ENCODE measurements around the gene LRRN2.

Gene LRRN2

DNA sequence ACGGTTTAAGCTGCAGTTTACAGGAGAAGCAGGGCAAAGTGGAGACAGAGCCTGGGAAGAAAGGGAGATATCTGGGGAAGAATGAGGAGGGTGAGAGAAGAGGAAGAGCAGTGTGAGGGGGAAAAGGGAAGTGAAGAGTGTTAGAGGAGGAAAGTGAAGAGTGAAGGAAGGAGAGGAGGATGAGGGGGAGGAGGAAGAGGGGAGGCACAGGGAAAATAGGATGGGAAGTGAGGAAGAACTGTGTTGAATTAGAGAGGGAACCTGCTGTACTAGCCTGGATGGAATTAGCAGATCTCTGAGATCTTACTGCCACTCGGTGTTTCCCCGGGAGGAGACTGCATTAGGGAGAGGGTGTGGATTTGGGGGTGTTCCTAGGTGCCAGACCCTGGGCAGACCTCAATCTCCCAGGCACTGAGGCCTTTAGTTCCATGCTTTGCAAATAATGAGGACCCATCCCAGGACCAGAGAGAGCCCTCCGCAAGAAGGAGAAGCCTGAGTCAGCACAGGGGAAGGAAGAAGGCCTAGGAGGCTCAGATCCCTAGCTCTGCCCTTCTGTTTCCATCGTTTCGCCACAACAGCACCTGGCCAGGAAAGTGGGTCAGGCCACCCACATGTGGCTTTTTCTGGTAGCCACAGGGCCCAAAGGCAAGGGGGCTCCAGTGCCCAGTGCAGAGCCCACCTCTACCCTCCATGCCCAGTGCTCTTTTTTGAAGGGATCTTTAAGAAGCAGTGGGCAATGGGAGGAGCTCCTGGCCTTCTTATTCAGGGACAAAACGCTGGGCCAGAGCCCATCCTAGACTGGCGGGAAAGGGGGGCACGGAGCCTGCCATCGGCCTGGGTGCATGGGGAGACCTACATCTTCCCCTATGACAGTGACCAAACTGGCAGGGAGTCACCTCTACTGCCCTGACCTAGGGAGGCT is 2.0 kb downstream of the LRRN2 start:
- no peak for DNase-seq (ENCODE audit: low read depth)
- TF ChIP-seq, protein P1, sequence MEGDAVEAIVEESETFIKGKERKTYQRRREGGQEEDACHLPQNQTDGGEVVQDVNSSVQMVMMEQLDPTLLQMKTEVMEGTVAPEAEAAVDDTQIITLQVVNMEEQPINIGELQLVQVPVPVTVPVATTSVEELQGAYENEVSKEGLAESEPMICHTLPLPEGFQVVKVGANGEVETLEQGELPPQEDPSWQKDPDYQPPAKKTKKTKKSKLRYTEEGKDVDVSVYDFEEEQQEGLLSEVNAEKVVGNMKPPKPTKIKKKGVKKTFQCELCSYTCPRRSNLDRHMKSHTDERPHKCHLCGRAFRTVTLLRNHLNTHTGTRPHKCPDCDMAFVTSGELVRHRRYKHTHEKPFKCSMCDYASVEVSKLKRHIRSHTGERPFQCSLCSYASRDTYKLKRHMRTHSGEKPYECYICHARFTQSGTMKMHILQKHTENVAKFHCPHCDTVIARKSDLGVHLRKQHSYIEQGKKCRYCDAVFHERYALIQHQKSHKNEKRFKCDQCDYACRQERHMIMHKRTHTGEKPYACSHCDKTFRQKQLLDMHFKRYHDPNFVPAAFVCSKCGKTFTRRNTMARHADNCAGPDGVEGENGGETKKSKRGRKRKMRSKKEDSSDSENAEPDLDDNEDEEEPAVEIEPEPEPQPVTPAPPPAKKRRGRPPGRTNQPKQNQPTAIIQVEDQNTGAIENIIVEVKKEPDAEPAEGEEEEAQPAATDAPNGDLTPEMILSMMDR (IDR thresholded peaks at IDR 0.05; ENCODE audit: control insufficient read depth, insufficient read depth, low read depth, low read length, missing control alignments) = no peak
- H3K4me3 ChIP-seq (ENCODE audit: control insufficient read depth, low read depth, low read length) = no peak overlapping the region

DNA sequence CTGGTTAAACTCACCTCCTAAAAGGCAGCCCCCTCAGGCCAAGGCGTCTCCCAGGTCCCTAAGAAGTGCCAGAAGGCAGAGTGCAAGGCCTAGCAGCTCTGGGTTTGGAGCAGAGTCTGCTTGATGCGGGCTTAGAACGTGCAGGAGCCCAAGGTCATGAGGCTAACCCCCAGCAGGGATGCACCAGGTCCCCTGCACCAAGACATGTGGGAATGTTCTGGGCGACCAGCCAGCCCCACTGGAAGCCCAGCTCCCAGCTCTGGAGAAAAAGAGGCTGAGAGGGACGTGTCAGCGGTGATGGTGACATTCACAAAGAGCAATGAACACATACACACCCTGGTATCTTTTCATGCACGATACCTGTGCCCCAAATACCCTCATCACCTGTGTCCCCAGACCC is 5.1 kb downstream of the LRRN2 start:
- DNase-seq (ENCODE audit: low read depth) = no peak
- H3K4me3 ChIP-seq (ENCODE audit: control insufficient read depth, low read depth, low read length) = no peak overlapping the region
- TF ChIP-seq, protein P1 (IDR thresholded peaks at IDR 0.05; ENCODE audit: control insufficient read depth, insufficient read depth, low read depth, low read length, missing control alignments) = no peak

DNA sequence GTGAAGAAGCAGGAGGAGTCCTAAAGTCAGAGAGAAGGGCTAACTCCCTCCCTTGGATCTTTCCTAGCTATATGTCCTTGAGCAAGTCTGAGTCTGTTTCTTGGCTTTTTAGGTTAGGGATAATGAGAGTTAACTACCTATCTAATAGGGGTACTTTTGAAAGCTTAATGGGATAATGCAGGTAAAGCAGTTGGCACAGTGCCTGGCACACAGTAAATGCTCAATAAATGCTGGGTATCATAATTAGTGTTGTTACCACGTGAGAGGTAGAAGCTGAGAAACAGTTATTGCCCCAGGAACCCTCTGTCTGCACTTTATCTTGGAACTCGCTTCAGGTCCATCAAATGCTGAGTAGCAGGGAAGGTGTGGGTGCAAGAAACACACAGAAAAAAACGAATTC is 5.5 kb downstream of the LRRN2 start:
- TF ChIP-seq, protein P1 (IDR thresholded peaks at IDR 0.05; ENCODE audit: control insufficient read depth, insufficient read depth, low read depth, low read length, missing control alignments) = no peak
- DNase-seq (ENCODE audit: low read depth) = no peak

DNA sequence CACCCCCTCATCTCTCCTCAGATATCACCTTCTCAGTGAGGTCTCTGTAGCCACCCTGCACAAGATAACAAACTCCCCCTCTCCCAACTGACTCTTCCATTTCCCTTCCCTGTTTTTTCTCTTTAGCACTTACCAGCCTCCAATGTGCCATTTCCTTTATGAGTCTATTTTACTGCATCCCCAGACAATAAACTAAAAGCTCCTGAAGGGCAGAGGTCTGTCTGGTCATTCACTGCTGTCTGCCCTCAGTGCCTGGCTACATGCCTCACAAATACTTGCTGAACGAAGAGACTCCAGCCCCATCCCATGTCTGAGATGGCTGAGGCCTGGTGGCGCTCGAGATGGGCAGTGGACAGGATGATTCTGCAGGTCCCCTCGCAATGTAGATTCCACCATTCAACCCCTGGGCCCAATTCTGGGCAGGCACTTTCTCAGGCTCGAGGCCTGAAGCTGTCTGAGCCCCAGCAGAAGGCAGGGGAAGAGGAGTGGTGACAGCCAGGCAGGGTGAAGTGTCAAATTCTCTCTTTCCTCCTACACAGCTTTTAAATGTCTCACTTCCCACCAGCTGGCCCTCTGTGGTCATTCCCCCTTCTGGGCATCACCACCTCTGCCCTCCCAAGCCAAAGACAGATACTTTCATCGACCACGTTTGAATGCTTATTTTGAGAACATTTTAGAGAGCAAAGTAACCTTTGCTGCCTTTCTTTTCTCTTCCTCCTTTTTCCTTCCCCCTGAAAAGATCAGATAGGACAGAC is 6.6 kb downstream of the LRRN2 start:
- no peak overlapping the region for H3K4me3 ChIP-seq (ENCODE audit: control insufficient read depth, low read depth, low read length)
- DNase-seq (ENCODE audit: low read depth) = no peak
- TF ChIP-seq, protein P1 (IDR thresholded peaks at IDR 0.05; ENCODE audit: control insufficient read depth, insufficient read depth, low read depth, low read length, missing control alignments) = no peak

More for the DNA sequence above, 5.5 kb downstream of the LRRN2 start:
- H3K4me3 ChIP-seq (ENCODE audit: control insufficient read depth, low read depth, low read length) = no peak overlapping the region

DNA sequence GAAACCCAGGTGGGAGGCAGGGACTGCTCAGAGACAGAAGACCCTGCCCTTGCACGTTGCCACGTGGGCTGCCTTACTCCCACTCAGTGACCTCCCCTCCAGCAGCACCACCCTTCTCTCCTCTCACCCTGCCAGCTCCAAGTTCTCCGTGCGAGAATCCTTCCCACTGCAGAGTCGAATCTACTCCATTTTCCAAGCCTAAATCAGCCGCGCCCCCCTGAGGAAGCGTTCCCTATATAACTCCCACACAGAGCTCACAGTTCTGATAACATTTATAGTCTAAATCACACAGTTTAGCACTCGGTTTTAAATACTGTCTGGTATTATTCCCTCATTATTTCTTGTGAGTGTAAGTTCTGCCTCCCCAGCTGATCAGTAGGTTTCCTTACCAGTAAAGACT is 7.7 kb downstream of the LRRN2 start:
- TF ChIP-seq, protein P1 (IDR thresholded peaks at IDR 0.05; ENCODE audit: control insufficient read depth, insufficient read depth, low read depth, low read length, missing control alignments) = no peak
- no peak for DNase-seq (ENCODE audit: low read depth)

DNA sequence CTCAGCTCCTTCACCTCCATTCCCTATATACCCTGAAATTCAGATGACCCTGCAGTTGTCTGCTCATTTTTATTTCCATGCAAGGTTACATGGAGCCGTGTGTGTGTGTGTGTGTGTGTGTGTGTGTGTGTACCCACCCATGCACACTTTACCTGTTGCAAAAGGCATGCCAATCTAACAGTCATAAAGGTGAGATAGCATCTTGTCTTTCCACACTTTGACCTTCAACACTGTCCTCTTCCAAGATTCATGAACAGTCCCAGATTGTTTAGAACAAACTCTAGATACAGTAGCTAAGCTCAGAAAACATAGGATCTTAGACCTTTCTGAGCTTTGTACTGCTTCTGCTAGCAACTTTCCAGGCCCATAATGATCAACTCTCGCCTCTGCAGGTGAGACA is 9.5 kb downstream of the LRRN2 start:
- TF ChIP-seq, protein P1 (IDR thresholded peaks at IDR 0.05; ENCODE audit: control insufficient read depth, insufficient read depth, low read depth, low read length, missing control alignments) = no peak
- H3K4me3 ChIP-seq (ENCODE audit: control insufficient read depth, low read depth, low read length) = no peak overlapping the region
- no peak for DNase-seq (ENCODE audit: low read depth)

More for the DNA sequence above, 7.7 kb downstream of the LRRN2 start:
- H3K4me3 ChIP-seq (ENCODE audit: control insufficient read depth, low read depth, low read length) = no peak overlapping the region
